ENCODE results near the gene ACTG1.

Gene ACTG1

DNA sequence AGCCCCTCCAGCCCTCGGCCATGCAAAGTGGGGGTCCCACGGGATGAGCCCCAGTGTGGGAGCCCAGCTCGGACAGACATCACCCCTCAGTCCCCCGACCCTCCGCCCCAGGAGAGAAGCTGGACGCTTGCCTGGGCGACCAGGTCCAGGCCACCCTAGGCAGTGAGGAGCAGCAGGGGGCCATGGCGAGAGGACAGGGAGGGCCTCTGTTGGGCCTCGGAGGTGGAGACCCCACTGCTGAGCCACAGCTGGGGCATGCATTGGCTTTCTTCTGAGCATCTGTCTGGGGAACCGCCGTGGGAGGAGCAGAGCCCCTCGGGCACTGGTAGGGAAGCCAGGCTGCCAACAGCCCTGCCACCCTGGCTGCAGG lies 13.0 kb downstream of the ACTG1 start:
- DNase-seq (ENCODE audit: low spot score) = no peak
- no peak for FAIRE-seq

- FAIRE-seq = no peak
- no peak for DNase-seq (ENCODE audit: low spot score)
Observed at GRCh38 chr17:81498953-81499600, 13.5 kb downstream of the ACTG1 start.

DNA sequence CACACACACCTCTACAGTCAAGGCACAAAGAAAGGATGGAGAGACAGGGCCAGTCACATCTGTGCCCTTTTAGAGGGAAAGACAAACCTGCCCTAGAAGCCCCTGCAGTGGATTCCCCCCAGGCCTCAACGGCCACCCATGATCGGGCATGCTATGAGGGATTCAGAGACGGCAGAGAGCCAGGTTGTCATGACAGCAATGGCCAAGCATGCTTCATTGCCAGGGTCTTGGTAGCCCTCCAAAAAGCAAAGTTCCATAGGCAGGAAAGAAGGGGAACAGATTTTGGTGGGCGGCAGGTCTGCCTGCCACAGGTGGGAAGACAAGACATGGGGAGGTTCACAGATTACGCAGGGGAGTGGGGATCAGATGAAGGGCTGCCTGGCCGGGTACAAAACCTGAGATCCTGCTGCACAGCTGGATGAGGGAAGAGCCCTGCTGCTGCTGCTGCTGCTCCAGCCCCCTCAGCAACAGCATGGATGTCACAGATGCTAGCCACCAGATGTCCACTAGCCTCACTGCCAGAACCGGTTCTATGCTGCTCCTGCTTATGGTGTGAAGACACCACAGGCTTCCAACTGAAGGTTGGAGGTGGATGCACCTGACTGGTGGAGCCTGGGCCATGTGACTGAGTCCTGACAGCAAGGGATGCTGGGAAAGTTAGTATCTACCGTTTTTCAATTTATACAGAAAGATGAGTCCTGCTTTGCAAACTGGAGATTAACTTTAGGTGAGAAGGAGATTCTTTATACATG lies 17.8 kb downstream of the ACTG1 start:
- FAIRE-seq (peak; percentile 56), DNase-seq (ENCODE audit: low spot score) (no peak)

DNA sequence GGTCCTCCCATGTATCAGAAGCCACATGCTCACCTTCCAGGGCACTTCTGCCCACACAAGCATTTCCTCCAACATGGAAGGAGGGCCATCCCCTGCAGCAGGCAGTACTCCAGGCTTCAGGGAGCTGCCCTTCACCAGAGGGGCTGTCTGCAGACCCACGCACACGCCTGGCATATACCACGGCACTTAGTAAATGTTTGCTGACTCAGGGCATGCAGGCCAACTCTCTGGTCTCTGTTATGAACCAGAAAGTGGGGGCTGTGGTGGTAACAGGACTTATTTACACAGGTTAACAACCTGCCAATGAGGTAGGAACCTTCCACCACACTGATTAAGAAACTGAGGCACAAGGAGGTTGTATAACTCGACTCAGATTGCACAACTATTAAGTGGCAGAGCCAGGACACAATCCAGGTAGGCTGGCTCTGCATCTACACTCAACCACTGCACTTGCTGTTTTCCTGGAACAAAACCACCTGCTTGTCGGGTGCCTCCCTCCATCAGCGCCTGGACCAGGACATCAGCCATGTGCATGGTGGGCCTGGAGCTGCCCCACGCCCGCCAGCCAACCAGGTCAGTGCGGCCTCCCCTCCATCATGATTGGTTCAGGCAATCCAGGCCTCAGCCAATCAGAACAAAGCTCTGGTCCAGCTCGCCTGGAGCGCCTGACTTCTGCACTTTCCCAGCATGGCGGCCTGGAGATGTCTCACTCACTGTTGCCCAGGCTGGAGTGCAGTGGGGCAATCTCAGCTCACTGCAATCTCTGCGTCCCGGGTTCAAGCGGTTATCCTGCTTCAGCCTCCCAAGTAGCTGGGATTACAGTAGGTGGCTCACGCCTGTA lies 19.2 kb downstream of the ACTG1 start:
- DNase-seq (ENCODE audit: low spot score) = no peak
- FAIRE-seq = peak; percentile 62

GRCh38 chr17:81492706-81493105 lies 19.9 kb downstream of the ACTG1 start:
- no peak for FAIRE-seq
- DNase-seq (ENCODE audit: low spot score) = no peak

DNA sequence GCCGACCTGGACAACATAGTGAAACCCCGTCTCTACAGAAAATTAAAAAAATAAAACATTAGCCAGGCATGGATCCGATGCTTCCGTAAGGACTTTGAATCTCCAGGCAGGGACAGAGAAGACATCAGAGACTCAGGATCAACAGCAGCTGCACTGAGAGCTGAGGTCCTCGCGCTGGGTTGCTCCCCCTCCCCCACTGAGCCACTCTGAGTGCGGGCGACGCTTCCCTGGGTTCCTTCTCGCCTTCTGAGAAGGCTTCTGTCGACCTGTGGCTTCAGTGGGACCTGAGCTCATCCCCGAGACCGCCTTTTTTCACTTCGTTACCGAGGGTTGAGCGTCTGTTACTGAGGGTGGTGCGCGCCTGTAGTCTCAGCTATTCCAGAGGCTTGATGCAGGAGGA lies 20.4 kb downstream of the ACTG1 start:
- no peak for FAIRE-seq
- DNase-seq (ENCODE audit: low spot score) = no peak

GRCh38 chr17:81491761-81492160 lies 20.8 kb downstream of the ACTG1 start:
- DNase-seq (ENCODE audit: low spot score) (no peak), FAIRE-seq (no peak)

GRCh38 chr17:81491181-81491581 lies 21.4 kb downstream of the ACTG1 start:
- FAIRE-seq (peak; percentile 63), DNase-seq (ENCODE audit: low spot score) (no peak)

- no peak for DNase-seq (ENCODE audit: low spot score)
Observed at GRCh38 chr17:81489998-81490992, 22.3 kb downstream of the ACTG1 start.

DNA sequence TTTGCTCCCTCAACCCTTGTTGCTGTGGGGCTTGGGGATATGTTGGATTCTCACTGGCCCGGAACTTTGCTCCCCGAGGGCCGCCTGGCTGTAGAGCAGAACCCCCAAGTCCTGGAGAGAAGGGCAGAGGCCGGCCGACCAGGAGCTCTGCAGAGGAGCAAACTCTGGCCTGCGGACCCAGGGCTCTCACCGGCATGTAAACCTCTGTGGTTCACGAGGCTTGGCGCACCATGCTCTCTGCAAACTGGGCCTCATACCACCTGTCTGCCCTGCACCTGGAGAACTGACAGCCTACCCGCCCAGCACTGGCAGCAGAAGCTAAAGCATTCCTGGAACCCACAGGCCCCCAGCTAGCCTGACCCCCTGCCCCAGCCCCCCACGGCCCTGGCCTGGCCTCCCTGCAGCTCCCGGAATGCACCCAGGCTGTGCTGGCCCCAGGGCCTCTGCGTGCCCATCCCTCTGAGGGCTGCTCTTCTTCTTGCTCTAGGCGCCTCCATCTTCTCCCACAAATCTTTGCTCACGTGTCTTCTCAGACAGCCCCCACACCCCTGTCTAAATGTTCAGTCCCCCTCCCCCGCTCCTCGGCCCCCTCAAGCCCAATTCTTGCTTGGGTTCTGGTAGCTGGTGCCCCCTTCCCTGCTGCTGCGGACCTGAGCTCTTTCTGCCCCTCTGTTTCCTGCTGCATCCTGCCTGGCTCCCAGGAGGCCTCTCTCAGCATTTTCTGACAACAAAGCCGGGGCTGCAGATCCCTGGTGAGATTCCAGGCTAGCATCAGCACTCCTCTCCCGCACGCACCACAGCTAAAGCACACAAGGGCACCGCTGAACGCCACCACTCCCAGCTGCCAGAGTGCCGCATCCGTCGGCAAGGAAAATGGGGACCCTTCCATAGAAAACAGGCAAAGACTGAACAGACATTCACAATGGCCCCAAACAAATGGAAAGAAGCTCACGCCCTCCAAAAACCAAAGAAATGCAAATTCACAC lies 23.3 kb downstream of the ACTG1 start:
- FAIRE-seq (no peak), DNase-seq (ENCODE audit: low spot score) (no peak)

More at GRCh38 chr17:81489998-81490992, 22.3 kb downstream of the ACTG1 start:
- no peak for FAIRE-seq

DNA sequence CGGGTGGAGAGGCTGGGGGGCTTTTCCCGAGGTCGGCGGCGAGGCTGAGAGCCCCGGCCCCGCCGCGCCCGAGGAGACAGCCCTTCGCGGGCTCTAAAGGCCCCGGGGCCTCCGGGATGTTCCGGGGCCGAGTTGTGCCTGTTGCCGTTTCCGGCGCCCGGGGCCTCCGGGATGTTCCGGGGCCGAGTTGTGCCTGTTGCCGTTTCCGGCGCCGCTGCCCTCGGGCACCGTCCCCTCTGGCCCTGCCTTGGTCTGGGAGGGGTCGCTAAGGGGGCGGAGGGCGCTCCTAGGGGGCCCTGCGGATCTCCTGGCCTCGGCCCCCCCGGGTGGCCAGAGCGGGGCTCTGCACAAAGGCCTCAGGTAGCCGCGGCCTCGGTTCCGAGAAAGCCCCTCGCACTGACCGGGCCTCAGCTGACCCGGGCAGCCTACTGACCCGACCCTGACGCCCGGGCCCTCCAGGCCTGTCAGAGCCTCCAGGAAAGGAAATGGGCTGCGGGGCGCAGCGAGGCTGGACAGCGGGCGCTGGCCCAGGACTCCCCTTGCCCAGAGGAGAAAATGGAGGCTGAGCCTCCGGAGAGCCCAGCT lies 24.2 kb downstream of the ACTG1 start:
- DNase-seq (ENCODE audit: low spot score) (no peak), FAIRE-seq (no peak)

GRCh38 chr17:81487487-81488275 lies 24.9 kb downstream of the ACTG1 start:
- DNase-seq (ENCODE audit: low spot score) = peak; percentile 100
- peak; percentile 40 for FAIRE-seq

DNA sequence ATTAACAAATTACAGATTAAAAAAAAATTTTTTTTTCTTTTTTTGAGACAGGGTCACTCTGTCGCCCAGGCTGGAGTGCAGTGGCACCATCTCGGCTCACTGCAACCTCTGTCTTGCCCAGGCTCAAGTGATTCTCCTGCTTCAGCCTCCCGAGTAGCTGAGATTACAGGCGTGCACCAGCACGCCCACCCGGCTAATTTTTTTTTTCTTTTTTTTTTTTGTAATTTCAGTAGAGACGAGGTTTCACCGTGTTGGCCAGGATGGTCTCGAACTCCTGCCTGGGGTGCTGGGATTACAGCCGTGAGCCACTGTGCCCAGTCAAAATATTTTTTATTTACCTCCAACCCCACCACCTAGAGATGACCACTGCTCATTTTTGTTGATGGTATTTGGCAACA lies 25.5 kb downstream of the ACTG1 start:
- DNase-seq (ENCODE audit: low spot score) = no peak
- no peak for FAIRE-seq

- no peak for DNase-seq (ENCODE audit: low spot score)
- no peak for FAIRE-seq
Observed at GRCh38 chr17:81486199-81486810, 26.3 kb downstream of the ACTG1 start.

DNA sequence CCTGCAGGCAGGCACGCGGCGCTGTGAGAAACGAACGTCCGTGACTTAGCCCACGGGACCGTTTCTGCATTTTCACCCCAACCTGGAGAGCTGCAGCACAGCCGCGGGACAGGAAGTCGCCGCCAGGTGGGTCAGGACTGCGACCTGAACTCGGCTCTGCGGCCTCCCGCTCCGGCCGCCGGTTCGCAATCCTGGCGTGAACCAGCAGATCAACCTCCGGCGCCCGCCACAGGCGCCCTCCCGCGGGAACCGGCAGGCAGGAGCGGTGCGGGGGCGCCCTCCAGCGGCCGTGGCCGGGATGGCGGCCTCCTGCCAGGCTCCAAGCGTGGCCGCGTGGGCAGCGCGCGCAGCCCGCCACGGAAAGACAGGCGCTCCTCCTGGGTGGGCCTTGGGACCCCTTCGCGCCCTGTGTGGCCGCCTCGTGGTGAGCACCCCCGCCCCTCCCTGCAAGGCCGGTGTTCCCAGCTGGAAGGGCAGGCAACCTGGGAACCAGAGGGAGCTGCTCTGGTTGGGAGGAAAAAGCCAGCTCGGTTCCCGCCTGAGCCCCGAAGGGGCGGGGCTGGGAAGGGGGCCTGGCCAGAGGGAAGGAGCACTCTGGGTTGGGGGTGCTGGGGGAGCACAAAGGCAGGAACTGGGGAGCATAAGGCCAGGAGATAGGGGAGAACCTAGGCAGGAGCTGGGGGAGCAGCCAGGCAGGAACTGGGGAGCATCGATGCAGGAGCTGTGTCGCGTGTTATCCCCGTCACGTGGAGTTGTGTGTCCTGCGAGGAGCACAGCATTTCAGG lies 28.2 kb downstream of the ACTG1 start:
- peak; percentile 96 for DNase-seq (ENCODE audit: low spot score)
- FAIRE-seq = peak; percentile 76

DNA sequence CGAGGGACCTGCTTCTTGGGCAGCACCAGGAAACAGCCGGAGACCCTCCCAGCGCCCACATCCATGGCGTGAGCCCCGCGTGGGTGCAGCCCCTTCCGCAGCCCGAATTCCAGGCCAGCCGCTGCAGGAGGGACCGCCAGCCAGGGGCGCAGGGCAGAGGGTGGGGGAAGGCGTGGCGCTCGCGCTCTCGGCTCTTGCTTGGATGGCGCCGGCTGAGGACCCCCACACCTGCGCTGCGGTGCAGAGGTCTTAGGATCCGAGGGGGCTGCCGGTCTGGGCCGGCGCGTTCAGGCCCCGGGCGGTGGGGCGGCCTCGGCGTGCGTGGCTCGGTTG lies 28.8 kb downstream of the ACTG1 start:
- DNase-seq (ENCODE audit: low spot score) (no peak), FAIRE-seq (no peak)

DNA sequence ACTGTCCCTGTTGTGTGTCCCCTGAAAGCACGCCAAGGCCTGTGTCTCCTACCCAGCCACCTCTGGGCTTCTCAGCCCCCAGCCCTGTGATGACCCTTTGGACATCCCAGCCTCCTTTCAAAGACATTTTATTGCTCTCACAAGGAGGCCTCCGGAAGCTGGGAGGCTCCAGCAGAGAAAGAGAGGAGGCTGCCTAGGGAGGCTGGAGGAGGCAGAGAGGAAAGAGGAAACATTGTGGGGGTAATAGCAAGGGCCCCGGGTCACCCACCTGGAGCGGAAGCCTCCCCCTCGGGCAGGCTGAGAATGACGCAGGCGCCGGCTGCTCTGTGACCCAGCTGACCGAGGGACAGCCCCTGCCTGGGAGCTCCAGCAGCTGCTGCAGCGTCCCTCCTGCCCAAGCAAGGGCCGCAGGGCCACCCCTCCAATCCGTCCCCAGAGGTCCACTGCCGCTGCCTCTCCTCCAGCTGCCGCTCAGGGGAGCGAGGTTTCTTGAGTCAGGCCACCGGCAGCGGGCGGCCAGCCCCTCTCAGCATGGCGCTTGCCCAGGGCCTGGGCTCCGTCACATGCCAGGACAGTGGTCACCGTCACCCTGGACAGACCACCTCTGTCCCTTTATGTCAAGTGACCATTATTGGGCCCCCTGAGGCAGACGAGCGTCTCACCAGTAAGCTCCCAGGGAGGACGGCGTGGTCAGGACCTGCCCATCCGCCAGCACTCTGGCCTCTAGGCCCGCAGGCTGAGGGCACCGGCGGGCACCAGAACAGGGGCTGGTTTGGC lies 29.3 kb downstream of the ACTG1 start:
- no peak for DNase-seq (ENCODE audit: low spot score)
- FAIRE-seq = no peak
